HG02798 (cell line): ENCODE data around the gene KCNC1.
A peak's percentile ranks its signal among the peaks of the same experiment; 100 is the strongest.

Experiments used
- ATAC-seq: cut with Tn5 transposase; IDR thresholded peaks from one replicate; pipeline ENCODE4 v1.9.1; 2021; ENCODE audit warnings: mild to moderate bottlenecking; ENCODE audit not compliant: unreplicated experiment, poor library complexity

KCNC1 gene

DNA sequence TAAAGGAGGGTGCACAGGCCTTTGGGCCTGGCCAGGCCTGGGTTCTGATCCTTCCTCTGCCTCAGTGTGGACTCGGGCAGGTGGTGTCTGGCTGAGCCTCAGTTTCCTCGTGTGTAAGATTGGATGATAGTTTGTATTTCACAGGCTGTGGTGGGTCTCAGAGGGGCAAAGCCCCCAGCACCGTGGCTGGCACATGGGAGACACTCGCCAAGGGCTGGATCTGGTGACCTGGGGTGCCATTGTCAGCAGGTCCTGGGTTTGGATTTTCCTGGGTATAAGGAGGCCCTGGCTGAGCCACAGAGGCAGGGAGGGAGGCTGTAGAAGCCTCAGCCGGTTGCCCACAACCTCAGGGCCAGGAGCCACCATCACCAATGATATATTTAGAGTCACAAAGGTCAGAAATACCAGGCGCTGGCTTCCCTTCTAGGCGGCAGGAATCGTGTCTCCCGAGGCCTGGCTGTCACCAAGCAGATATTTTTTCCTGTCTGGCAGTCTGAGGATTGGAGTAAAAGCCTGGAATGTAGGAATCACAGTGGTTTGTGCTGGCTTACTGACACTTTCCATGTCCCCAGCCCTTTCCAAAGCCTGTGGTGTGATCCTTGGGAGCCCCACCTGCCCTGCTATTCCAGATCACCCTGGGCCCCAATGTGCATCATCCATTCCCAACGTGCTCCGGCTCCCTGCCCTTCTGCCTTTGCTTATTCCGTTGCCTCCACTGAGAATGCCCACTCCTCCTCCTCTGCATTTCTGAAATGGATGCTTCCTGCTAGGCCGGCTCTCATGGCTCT is 15.6 kb downstream of the KCNC1 start:
- ATAC-seq = no peak

DNA sequence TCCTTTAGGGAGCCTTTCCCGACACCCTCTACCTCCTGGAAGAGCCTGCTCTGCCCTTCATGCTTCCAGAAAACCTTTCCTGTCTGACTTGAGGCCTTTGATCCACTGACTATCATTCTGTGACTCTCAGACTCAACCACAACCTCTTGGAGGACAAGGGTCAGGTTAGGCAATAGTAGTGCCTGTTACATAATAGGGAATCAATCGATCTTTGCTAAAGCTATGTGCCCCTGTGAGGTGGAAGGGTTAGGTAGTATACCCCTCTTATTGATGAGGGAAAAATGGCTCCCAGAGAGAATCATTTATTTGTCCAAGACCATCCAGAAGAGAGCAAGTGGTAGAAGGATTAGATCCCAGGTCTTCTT is 16.2 kb downstream of the KCNC1 start:
- no peak for ATAC-seq

DNA sequence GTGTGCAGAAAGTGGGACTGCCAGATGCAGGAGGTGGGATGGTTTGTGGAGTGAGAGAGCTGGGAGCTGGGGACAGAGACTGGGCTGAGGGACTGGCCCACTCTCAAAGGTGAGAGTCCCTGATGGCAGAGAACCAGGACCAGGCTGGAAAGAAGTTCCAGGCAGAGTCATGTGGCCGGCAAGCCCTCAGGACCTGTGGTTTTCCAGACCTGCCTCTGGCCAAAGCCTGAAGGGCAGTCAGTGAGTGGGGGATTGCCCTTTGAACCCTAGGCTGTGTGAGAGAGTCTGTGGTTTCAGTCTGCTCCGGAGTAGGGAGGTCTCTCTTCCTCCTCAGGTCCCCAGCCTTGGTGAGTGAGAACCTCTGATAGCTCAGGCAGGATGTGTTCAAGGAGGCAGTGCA is 17.0 kb downstream of the KCNC1 start:
- ATAC-seq = no peak

DNA sequence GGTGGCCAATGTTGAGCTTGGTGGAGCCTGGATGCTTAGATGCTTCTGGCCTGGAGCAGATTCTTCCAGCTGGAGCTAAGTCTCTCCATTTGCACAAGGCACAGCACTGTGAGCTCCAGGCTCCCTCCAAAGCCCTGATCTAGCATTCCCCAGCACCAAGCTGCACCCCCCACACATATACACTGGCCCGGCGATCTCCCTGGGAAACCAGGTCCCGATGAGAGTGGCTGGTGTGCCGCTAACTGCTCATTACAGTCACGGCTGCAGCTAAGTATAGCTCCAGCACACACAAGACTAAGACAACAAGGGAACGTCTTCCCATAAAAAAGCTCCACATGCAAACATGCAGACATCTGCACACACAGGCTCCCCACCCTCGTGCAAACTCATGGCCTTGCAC is 17.6 kb downstream of the KCNC1 start:
- ATAC-seq = no peak

DNA sequence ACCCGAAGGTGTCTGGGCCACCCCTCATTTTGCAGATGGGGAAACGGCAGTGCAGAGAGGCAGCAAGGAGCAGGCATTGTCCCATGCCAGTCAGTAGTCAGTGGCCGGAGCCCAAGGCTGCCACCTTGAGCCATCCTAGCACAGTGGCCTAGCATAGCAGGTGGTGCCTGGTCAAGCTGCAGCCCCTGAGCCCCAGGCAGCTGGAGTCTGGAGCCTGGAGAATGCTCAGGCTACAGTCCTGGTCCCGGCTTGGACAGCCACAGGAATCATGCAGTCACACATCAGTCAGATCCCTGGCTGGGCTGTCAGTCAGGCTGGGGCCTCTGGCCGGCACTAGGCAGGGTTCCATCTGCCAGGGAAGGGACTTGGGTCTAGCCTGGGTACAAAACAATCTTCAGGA is 18.6 kb downstream of the KCNC1 start:
- no peak for ATAC-seq

DNA sequence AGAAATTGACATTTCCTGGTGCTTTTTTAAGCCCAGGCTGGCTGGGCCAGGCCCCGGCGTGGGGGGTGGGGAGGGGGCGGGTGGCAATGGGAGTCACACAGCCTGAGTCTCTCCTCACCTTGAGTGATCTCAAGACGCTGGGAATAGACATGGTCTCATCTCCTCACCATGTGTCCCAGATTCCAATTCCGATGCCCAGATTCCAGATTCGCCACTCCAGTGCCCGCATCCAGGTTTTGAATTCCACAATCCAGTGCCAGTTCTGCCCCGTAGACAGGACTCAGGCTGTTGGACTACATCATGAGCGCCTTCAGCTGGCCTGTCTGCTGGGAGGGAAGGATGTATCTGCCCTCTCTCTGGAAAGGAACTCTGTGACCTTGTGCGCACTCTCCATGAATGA is 19.1 kb downstream of the KCNC1 start:
- no peak for ATAC-seq

DNA sequence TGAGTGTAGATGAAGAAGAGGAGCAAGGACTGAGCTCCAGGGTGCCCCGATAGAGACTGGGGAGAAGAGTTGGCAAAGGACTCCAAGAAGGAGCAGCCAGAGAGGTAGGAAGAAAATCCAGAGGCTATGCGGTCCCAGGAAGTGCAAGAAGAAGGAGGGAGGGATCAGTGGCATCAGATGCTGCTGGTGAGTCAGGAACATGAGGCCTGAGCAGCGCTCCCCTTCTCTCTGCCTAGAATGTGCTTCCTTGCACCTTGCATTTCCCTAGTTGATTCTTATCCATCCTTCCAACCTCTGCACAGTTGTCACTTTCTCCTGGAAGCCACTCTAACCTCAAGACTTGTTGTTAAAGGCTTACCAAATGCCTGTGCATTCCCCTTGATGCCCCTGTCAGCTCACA is 21.3 kb downstream of the KCNC1 start:
- no peak for ATAC-seq

DNA sequence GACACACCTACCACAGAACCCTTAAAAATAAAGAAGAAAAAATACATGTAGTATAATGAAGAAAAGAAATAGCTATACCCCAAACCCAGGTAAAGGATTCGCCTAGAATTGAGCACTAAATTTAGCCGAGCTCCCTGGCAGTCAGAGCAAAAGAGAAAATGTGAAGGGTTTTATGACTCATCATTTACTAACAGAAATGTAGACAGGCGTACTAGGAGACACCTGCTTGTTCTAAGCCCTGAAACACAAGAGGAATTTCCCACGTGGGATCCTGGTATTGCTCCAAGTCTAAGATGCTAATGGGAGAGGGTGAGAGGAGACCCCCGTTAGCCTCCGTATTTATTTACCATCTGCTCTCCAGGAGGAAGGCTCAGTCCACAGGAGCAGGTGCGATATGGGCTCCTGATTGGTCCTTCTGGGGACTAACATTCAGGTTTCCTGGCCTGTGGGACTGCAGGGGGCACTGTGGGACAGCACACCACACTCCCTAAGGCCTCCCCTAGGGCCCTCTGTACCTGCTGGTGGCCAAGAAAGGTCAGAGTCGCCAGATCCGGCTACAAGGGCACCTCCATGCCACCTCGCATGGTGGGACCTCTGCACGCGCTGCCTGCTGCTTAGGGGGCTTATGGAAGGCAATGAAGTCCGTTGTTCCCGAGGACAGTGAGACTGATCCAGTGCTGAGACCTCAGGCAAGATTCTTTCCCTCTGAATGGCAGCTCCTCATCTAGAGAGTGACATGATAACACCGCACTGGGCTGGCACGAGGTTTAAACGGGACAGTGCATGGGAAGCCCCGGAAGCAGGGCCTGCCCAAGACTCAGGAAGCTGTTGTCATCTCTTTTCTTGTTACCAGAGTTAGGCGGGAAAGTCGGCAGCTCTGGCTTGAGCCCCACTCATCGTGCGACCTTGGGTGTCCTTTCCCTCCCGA is 25.8 kb downstream of the KCNC1 start:
- peak; percentile 62 for ATAC-seq

DNA sequence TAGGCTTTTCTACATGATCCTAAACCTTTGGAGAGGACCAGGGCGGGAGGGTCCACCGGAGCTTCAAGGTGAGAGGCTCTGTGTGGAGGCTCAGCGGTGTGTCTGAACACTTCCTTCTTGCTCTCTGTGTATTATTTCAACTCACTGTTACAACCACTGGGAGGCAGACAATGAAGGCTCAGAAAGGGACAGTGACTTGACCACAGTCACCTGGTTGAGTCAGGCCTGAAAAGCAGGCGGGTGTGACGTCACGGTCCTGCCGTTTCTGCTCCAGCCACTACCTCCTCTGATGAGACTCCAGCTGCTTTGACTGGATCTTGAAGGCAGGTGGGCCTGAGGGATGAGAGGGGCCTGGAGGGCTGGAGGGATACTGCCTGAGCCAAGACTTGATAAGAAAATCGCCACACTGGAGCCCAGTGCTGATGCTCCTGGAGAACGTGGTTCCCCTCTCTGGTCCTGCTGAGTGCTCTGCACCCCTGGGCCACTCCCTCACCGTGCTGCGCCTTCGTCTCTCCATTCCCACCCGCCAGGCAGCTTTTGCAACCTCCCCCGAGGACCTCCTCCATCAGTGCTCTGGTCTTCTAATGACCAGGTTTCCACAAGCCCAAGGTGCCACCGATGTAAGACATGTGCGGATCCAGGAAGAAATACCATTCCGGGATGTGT is 27.9 kb downstream of the KCNC1 start:
- peak; percentile 49 for ATAC-seq

DNA sequence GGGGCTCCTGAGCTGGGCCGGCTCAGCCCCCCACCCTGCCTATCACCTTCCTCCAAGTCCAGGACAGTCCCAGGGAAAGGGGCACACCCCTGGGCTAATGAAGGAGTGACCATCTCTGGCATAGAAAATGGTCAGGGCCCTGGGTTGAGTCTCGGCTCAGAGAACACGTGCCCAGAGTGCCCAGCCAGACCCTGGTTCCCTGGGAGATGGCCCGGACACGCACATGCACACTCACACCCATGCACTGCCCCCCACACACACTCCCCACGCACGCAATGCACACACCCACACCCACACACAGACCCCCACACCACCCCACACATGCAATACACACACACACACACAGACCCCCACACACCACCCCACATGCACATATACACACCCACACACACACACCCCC is 28.7 kb downstream of the KCNC1 start:
- ATAC-seq = no peak

DNA sequence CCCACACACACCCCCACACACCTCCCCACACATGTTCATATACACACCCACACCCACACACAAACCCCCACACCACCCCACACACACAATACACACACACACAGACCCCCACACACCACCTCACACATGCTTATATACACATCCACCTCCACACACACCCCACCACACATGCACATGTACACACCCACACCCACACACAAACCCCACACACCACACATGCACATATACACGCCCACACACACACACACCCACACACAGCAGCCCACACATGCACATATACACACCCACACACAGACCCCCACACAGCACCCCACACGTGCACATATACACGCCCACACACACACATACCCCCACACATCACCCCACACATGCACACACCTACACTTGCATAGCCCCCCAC is 29.1 kb downstream of the KCNC1 start:
- ATAC-seq = no peak

DNA sequence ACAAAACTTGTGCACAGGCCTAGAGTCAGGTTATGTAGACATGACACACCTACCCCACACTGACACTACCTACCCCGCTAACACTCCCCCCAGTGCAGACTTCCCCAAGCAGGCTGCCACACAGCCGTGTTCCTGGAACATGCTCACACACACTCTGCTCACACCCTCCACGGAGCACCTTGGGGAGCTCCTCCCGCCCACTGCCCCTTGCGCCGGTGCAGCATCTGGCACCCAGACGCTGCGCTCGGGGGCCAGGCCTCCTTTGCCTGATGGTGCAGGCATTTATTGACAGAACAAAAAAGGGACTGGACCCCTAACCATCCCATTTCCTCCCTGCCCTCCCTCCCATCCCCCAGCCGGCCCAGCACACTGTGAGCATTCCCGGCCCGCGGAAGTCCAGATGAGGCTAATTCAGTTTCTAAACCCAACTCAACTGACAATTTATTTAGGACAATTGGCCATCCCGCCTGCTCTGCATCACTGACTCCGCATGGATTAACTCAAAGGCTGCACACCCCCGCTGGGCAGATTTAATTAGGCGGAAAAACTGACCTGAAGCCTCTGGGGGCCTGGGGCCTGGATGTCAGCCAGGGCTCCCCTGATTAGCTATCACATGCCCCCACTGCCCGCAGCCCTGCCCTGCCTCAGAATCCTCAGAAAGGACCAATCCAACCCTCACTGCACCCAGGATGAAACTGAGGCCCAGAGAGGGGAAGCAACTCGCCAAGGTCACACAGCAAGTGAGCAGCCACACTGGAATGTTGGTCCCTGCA is 30.1 kb downstream of the KCNC1 start:
- ATAC-seq = no peak

DNA sequence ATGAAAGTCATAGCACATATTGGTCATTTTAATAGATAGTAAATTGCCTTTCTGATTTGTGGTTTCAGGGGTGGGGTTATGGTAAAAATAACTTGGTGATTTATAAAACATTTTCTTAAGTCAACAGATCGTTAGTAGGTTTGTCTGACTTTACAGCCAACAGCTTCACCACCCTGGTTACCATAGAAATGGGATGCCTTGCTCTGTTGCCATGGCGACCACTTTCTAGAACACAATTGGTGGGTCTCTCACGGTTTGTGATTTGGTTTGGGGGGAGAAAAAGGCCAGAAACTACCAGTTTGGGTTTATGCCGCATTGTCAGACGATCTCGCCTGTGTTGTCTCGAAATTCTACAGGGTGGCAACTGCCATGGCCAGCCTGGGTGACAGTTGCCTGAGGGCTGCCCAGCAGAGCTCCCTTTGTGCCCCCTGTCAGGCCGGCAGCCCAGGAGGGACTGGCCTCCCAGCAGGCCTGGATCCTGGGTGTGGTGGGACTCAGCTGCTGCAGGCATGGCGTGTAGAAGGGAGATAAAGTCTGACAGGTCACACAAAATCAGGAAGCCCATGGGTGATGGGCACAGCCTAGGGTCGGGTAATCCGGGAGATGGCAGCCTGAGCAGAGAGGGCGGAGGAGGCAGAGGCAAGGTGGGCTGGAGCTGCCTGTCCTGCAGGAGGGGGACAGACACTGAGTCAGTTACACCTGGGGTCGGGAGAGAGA is 30.9 kb downstream of the KCNC1 start:
- ATAC-seq = no peak

DNA sequence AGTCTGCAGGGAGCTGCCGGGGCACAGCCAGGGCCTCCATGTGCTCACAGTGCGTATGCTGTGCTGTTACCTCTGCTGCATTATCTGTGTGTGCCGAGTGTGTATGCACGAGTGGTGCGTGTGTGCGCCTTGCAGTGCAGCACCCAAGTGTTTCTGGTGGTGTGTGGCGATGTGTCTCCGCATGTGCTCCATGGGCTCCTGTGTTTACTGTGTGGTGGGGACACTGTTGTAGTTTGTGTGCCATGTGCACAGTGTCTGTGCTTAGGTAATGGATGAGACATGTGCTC is 31.4 kb downstream of the KCNC1 start:
- no peak for ATAC-seq

DNA sequence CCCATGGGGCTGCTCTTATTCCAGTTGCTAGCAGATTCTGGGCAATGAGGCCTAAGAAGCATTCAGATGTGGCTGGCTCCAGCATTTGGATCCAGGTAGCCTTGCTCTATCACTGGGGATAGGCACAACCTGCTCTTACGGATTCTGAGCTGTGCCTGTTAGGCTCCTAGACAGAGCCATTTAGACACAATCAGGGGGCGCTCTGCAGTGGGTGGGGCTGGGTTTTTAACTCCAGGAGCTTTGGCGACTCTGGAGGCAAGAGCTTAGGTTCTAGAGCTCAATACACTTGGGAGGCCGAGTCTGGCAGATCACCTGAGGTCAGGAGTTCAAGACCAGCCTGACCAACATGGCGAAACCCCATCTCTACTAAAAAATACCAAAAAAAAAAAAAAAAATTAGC is 32.0 kb downstream of the KCNC1 start:
- ATAC-seq = no peak

DNA sequence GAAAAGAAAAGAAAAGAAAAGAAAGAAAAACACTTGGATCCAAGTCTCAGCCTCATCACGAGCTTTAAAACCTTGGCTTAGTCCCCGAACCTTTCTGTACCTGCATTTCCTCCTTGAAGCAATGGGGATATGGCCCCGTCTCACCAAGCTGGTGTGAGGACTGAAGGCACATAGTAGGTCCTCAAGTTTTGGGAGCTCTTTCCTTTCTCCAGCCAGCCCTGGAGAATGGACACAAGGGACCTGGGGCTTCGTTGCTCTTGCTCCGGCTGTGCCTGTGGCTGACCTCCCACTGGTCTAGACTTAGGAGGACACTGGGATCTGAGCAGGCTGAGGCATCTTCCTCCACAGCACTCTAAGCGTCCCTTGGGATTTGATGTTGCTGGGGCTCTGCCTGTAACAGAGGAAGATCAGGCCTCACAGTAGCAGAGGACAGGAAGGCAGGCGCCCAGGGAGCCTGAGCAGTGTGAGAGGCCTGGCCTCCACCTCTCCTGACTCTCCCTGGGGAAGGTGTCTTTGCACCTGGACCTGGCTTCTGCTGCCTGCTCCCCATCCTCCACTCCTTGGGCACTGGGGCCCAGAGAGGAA is 32.8 kb downstream of the KCNC1 start:
- no peak for ATAC-seq

DNA sequence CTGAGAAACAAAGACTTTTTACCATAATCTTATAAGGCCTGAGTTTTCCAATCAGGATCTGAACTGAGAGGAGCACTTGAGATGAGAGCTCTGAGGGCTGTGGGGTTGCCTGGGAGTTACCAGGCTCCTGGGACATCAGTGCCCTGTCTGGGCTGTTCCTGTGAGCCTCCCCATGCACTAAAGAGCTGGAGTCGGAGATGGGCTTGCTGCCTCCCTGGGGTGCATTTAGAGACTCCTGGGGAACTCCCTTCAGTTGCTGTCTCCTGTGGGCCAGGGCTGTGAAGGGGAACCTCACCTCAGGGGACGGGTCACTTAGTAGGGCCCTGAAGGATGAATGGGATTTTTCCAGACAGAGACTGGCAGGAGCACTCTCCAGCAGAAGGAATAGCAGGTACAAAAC is 33.3 kb downstream of the KCNC1 start:
- no peak for ATAC-seq

DNA sequence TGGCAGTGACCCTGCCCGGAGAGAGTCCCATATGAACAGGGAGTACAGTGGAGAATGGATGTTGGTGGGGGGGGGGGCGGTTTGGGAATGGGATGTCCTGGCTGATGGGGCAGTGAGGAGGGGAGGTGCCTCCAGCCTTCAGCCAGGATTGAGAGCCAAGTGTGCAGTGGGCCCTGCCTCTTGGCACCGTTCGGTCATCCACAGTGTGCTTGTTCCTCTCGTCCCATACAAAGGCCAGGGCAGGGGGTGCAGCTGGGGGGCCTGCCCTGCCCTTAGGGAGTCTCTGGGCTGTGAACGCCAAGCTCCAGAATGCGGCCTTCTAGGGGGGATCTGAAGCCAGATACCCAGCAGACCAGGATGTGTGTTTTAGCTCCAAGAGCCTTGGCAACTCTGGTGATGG is 34.0 kb downstream of the KCNC1 start:
- ATAC-seq = no peak

DNA sequence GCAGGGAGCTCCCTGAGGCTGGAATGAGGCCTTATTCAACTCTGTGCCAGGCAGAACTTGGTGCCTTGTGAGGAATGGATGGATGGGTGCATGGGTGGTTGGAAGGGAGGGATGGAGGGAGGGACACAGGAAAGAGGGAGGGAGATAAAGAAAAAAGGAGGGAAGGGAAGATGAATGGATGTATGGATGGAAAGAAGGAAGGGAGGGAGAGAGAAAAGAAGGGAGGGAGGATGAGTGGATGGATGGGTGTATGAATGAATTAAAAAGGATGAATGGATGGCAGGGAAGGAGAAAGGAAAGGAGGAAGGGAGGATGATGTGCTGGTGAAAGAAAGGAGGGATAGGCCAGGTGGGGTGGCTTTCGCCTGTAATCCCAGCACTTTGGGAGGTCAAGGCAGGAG is 34.6 kb downstream of the KCNC1 start:
- no peak for ATAC-seq
